NCI-H187 treated with DMSO at 0.1 percent for 48 hours (cell line): ENCODE data around the gene PHF19.

Source experiments
- DNase-seq: peaks from one replicate; lab custom pipeline; 2025; lab: John Stamatoyannopoulos, UW

Gene PHF19

GRCh38 chr9:120913647-120914264, 36.8 kb upstream of the PHF19 start:
- no peak for DNase-seq

DNA sequence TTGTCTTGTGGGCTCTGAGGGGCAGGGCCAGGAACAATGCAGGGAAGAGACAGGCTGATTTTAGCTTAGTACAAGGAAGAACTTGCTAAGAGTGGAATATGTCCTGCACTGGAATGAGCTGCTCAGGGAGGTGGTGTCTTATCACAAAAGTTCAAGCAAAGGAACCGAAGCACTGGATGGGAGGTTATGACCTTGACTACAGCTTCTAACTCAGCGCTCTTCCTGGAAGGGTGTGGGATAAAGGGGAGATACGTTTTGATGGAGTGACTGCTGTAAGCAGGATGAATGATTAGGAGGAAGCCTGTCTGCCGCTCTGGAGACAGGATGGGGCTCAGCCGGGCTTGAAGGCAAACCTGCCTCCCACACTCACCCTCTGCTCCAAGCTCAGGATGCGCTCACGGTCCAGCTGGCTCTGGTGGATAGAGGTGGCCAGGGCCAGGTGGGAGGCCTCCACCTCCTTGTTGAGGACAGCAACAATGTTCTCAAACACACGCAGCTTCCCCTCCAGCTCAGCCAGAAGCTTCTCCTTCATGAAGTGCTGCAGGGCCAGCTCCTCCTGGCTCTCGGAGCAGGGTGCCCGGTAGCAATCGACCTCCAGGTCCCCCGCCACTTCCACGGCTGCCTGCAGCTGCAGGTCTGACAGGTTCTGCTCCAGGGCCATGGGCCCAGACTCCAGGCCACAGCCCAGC, 36.1 kb upstream of the PHF19 start:
- no peak for DNase-seq

- no peak for DNase-seq
Measured at GRCh38 chr9:120911295-120911837, 34.4 kb upstream of the PHF19 start.

GRCh38 chr9:120910643-120911042, 33.7 kb upstream of the PHF19 start:
- no peak for DNase-seq

DNA sequence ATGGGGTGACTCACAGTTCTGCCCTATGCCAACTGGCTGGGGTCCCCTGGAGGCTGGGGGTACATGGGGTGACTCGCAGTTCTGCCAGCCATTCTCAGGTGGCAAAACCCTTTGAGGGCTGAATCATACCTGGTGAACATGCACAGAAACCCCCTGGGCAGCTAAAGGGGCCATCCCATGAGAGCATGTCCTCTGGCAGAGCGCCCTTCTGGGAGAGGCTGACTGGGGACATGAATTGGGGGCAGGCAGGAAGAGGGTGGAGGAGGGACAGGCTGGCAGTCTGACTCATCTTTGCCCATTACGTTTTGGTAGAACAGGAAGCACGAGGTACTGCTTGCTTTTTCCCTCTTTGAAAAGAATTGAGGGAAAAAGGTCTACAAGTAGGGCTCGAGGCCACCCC, 32.9 kb upstream of the PHF19 start:
- no peak for DNase-seq

- DNase-seq, result no peak
Measured at GRCh38 chr9:120905315-120906164, 28.6 kb upstream of the PHF19 start.

DNA sequence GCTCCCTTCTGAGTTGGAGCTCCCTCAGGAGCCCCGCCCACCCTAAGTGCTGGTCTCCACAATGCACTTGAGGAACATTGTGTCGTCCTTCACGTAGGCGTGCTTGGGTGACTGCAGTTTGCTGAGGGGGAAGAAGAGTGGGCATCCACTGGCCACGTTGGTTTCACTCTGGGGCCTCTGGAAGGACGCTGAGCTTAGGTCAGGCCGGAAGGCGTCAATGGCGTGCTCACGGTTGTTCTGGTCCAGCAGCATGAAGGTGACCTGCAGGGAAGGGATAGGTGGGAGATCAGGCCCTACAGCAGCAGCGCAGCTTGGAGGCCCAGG, 28.0 kb upstream of the PHF19 start:
- DNase-seq, result no peak

GRCh38 chr9:120904061-120904977, 27.3 kb upstream of the PHF19 start:
- DNase-seq, result no peak

DNA sequence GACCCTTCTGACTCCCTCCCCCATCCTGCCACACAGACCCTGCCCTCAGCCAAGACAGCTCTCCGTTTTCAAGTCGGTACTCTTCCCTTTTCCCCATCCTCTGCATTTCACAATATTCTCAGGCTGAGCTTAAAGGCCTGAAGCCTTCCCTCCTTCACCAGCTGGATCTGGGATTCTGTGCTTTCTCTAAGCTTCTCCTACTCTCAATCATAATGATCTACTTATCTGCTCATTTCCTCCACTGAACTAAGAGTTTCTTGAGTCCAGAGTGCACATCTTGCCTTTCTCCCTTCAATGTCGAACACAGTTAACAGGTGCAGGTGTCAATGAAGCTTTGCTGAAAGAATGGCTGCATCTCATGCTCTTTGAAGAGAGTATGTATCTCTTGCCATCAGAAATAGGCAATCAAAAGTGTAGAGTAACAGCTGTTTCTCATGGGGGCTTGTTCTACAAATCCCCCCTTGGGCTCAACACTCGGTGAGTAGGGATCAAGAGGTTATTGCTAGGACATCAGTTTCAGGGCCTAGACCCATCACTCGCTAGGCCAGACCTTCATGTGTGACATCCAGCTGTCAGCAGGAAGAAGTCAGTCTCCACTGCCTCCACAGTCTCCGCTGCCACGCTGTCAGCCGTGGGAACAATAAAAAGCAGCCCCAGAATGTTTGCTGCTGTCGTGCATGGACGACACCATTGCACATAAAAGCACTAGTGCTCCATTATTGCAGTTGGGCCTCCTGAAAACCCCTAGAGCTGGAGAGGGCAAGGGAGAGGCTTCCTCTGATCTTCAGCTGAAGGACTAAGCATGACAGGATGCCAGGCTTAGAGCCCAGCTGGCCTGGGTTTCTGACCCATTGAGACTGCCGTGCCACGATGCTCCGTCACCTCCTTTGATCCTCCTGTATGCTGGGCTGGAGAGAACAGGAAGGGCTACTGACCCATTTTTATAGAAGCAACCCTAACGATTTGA, 25.9 kb upstream of the PHF19 start:
- DNase-seq, result no peak

DNA sequence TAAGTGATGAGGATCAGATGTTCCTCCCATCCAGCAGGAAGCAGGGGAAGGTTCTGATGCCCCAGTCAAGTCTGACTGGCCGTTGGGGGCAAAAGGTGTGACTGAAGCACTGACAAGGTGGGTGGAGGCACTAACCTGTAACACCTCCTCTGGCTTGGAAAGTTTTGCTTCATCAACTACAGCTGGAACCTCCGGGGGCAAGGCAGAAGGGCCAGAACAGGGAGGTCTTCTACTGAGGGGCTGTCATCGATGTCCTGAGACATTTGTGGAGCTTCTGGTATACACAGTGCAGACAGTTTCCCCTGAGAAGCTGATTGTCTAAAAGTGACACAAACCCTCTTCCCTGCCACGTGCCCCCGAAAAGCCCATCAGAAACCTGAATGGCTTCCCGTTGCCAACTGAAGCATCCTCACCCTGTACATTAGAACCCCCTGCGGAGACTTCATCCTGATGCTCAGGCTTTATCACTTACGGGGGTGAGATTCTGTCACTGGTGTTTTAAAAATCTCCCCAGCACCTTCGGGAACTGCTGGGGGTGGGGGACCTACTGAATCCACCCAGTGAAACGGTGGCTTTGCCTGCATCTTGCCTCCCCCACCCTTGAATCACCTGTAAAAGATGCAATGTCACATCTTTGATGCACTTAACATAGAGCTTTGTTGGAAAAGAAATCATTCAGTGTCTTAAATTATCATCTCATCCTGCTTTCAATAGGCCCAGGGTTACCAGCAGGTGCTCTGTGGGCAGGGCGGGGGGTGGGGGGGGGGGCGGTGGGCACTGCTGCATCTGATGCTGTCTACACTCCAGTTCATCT, 25.0 kb upstream of the PHF19 start:
- peak; percentile 15 for DNase-seq

DNA sequence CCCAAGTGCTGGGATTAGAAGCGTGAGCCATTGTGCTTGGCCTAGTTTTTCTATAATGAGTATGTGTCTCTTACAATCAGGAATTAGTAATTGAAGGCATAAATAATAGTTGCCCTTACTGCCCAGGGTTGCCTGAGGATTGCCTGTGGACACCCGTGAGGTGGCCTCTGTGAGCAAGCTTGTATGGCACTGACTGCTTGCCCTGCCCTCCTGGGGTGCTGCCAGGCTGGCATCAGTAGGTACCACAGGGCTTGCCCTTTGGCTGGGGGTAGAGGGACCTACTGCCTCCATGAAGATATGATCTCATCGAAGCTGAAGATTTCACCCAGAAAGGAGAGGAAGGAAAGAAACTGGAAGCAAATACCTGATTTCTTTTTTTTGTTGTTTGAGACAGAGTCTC, 23.8 kb upstream of the PHF19 start:
- DNase-seq, result no peak

DNA sequence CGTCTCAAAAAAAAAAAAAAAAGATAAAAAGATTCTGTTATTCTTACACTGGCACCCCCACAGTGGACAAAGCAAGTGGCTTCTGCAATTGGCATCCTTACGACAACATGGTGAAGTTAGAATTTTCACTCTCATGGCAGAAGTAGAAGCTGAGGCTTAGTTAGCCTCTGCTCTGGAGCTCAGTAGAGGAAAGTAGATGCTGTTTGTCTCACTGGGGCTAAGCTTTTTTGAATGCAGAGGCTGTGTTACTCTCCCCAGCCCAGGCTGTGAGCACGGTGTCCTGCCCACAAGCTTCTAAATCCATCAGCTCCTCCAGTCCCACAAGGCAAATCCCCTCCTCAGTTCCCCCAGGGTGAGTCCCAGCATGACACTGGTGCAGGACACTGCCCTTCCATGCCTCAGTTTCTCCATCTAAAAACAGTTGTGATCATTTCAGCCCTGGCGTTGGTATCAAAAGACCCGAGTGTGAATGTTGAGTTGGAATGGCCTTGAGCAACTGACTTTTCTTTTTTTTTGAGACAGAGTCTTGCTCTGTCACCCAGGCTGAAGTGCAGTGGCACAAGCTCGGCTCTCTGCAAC, 22.6 kb upstream of the PHF19 start:
- no peak for DNase-seq

DNA sequence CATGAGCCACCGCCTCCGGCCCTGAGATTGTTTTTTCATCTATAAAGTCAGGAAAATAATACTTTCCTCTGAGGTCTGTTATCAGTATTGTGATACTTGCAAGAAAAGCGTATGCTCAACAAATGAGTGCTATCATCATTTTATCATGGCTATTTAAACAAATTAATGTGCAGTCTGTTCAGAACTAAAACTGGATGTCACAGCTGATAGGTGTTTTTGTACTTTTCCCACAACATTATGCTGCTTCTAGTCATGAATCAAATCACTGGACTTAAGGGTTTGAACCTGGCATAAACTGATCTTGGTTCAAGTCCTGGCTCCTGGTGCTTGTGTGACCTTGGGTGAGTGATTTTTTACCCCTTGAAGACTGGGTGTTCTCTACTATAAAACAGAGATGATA, 21.4 kb upstream of the PHF19 start:
- DNase-seq, result no peak

GRCh38 chr9:120895951-120896350, 19.0 kb upstream of the PHF19 start:
- no peak for DNase-seq

- DNase-seq, result no peak
Measured at GRCh38 chr9:120894321-120895148, 17.5 kb upstream of the PHF19 start.

- DNase-seq, result no peak
Measured at GRCh38 chr9:120893611-120894307, 16.8 kb upstream of the PHF19 start.

DNA sequence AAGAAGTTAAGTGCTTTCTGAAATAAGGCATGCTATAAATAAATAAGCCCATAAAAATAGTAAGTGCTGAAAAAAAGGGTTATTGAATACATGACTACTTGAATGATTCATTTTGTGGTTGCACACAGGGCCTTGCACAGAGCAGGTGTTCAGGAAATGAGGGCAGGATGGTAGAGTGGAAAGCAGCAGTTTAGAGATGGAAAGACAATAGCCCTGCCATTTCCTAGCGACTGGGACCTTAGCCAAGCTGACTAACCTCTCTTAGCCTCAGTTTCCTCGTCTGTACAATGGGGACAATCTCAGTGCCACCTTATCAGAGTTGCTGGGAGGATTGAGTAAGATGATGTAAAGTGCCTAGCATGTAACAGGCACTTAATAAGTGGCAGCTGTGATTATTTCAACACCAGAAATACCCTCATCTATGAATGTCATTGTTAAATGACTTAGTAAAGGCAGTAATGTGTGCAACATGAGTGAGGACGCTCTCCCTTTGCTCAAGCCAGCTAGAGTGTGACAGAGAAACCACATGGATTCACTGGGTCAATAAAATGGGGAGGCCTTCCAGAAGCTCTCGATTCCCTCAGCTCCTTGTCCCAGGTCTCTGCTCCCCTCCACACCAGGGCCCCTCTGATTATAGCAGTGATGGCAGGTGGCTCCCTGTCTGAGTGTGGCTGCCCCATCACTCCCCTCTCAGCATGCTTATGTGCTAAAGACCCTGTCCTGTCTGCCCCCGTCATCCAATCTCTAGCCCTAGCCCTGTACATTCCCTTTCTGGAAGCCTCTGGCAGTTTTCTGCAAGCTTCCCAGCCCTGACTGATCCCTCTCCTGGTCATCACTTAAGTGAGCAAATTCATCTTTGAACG, 16.0 kb upstream of the PHF19 start:
- peak; percentile 72 for DNase-seq
